ENCODE data around the gene ARTN.

The ARTN gene

GRCh38 chr1:43979261-43979527 lies 45.6 kb downstream of the ARTN start:
- H3K9ac ChIP-seq (ENCODE audit: low read length): peak overlapping the region; percentile 37; the same call in 1 of the 2 replicates
- H2AFZ ChIP-seq (ENCODE audit: low read length): no peak overlapping the region
- peaks cover 4% of the 10 kb centered on the region; the same call in 1 of the 2 replicates for H3F3A ChIP-seq (ENCODE audit: insufficient read depth, low read length)
- H3K4me2 ChIP-seq (ENCODE audit: low read length): peak overlapping the region; percentile 52
- H3K4me3 ChIP-seq (ENCODE audit: low read depth, low read length, poor library complexity, severe bottlenecking): peak overlapping the region; percentile 56
- no peaks in the 10 kb centered on the region for H4K20me1 ChIP-seq (ENCODE audit: insufficient read depth, low read length)
- no peaks in the 10 kb centered on the region for H3K79me2 ChIP-seq (ENCODE audit: insufficient read depth, low read length)
- TF ChIP-seq CTCF (IDR thresholded peaks at IDR 0.05; ENCODE audit: low read length) (no peak), EZH2 (IDR thresholded peaks at IDR 0.05; ENCODE audit: borderline replicate concordance, low read length) (no peak)
- no peaks in the 10 kb centered on the region for H3K9me2 ChIP-seq (ENCODE audit: low read depth, low read length)
- H3K4me1 ChIP-seq (ENCODE audit: insufficient read depth, low read length, severe bottlenecking): peaks cover 35% of the 10 kb centered on the region
- peaks cover 31% of the 10 kb centered on the region for H3K36me3 ChIP-seq (ENCODE audit: insufficient read depth, low read length)
- no peaks in the 10 kb centered on the region for H3K9me3 ChIP-seq (ENCODE audit: low read length)
- 0 out of 2 replicates have a peak, but pooled peaks cover 8% of the 10 kb centered on the region for H3K27me3 ChIP-seq (ENCODE audit: insufficient read depth, low read length)
- H3K27ac ChIP-seq (ENCODE audit: low read depth, low read length, poor library complexity, severe bottlenecking): no peak overlapping the region

- H3K4me3 ChIP-seq (ENCODE audit: low read depth, low read length, poor library complexity, severe bottlenecking): peak overlapping the region; percentile 56
- H3K36me3 ChIP-seq (ENCODE audit: insufficient read depth, low read length): peaks cover 31% of the 10 kb centered on the region
- H3K9me3 ChIP-seq (ENCODE audit: low read length): no peaks in the 10 kb centered on the region
These were observed 46.1 kb downstream of the ARTN start for GRCh38 chr1:43979528-43980254.

GRCh38 chr1:43980255-43981134 lies 46.9 kb downstream of the ARTN start:
- H3K27me3 ChIP-seq (ENCODE audit: insufficient read depth, low read length): 0 out of 2 replicates have a peak, but pooled peaks cover 8% of the 10 kb centered on the region
- H3K27ac ChIP-seq (ENCODE audit: low read depth, low read length, poor library complexity, severe bottlenecking): no peak overlapping the region
- peaks cover 31% of the 10 kb centered on the region for H3K36me3 ChIP-seq (ENCODE audit: insufficient read depth, low read length)
- H3K9me3 ChIP-seq (ENCODE audit: low read length): no peaks in the 10 kb centered on the region
- H3K4me1 ChIP-seq (ENCODE audit: insufficient read depth, low read length, severe bottlenecking): peaks cover 32% of the 10 kb centered on the region
- no peak overlapping the region for H2AFZ ChIP-seq (ENCODE audit: low read length)
- peak overlapping the region; percentile 56 for H3K4me3 ChIP-seq (ENCODE audit: low read depth, low read length, poor library complexity, severe bottlenecking)
- peaks cover 4% of the 10 kb centered on the region; the same call in 1 of the 2 replicates for H3F3A ChIP-seq (ENCODE audit: insufficient read depth, low read length)
- H3K79me2 ChIP-seq (ENCODE audit: insufficient read depth, low read length): no peaks in the 10 kb centered on the region
- no peaks in the 10 kb centered on the region for H3K9me2 ChIP-seq (ENCODE audit: low read depth, low read length)
- H4K20me1 ChIP-seq (ENCODE audit: insufficient read depth, low read length): no peaks in the 10 kb centered on the region
- H3K4me2 ChIP-seq (ENCODE audit: low read length): peak overlapping the region; percentile 52; the same call in 1 of the 2 replicates
- H3K9ac ChIP-seq (ENCODE audit: low read length): no peak overlapping the region; the same call in 1 of the 2 replicates
- TF ChIP-seq EZH2 (IDR thresholded peaks at IDR 0.05; ENCODE audit: borderline replicate concordance, low read length) (no peak), CTCF (IDR thresholded peaks at IDR 0.05; ENCODE audit: low read length) (no peak)

More at GRCh38 chr1:43979528-43980254, 46.1 kb downstream of the ARTN start:
- Histone ChIP-seq H3K4me2 (ENCODE audit: low read length) (peak overlapping the region; percentile 52), H2AFZ (ENCODE audit: low read length) (no peak overlapping the region), H3K79me2 (ENCODE audit: insufficient read depth, low read length) (no peaks in the 10 kb centered on the region), H3K9me2 (ENCODE audit: low read depth, low read length) (no peaks in the 10 kb centered on the region), H3K9ac (ENCODE audit: low read length) (peak overlapping the region; percentile 37; the same call in 1 of the 2 replicates), H3F3A (ENCODE audit: insufficient read depth, low read length) (peaks cover 4% of the 10 kb centered on the region; the same call in 1 of the 2 replicates), H3K27me3 (ENCODE audit: insufficient read depth, low read length) (0 out of 2 replicates have a peak, but pooled peaks cover 8% of the 10 kb centered on the region), H3K27ac (ENCODE audit: low read depth, low read length, poor library complexity, severe bottlenecking) (no peak overlapping the region), H4K20me1 (ENCODE audit: insufficient read depth, low read length) (no peaks in the 10 kb centered on the region), H3K4me1 (ENCODE audit: insufficient read depth, low read length, severe bottlenecking) (peaks cover 32% of the 10 kb centered on the region)
- TF ChIP-seq CTCF (IDR thresholded peaks at IDR 0.05; ENCODE audit: low read length) (no peak), EZH2 (IDR thresholded peaks at IDR 0.05; ENCODE audit: borderline replicate concordance, low read length) (no peak)
